Regular cardiac myocyte (primary cell): ENCODE results near the gene AIF1L. TPM values are rescaled to one million over a fixed set of nuclear protein-coding genes. Genes with fewer than 3 reads are reported as not detected.

ENCODE experiments used
- total RNA-seq: library from RNA; depleted of rRNA; stranded (reverse); fragments of >200 nt; gene quantifications from 2 replicates; pipeline ENCODE4 v1.2.3, GENCODE V29; 2014

Gene AIF1L
- total RNA-seq: 0.56 and 0.58 TPM in 2 replicates

DNA sequence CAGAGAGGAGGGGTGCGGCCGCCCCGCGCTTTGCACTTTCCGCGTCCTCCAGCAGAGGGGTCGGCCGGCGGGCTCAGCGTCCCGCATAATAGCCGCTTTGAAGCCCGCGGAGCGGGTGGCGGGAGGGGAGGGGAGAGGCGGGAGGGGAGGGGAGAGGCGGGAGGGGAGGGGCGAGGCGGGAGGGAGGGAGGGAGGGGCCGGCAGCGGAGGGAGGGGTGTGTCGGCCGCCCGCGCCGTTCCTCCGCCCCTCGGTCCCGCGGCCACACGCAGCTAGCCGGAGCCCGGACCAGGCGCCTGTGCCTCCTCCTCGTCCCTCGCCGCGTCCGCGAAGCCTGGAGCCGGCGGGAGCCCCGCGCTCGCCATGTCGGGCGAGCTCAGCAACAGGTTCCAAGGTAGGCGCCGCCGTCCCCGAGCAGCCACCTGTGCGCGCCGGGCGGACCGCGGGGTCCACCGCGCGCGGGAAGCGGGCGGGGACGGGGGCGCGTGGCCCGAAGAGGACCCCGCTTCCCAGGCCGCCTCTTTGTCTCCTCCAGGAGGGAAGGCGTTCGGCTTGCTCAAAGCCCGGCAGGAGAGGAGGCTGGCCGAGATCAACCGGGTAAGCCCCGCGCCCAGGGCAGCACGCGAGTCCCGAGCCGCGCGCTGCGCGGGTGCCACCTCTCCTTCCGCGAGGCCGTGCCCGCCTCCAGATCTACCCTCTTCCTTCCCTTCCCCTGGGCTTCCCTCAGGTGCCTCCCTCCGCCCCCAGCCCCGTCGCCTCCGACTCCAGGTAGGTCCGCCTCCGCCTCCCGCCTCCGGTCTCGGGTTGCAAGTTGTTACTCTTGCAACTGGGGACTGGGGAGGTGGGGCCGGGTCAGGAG is at the start of gene AIF1L:
AIF1L (plus strand) TSS at position 263 of the 857 bp plus-strand sequence; CDS start at position 362, 99 bp downstream.

DNA sequence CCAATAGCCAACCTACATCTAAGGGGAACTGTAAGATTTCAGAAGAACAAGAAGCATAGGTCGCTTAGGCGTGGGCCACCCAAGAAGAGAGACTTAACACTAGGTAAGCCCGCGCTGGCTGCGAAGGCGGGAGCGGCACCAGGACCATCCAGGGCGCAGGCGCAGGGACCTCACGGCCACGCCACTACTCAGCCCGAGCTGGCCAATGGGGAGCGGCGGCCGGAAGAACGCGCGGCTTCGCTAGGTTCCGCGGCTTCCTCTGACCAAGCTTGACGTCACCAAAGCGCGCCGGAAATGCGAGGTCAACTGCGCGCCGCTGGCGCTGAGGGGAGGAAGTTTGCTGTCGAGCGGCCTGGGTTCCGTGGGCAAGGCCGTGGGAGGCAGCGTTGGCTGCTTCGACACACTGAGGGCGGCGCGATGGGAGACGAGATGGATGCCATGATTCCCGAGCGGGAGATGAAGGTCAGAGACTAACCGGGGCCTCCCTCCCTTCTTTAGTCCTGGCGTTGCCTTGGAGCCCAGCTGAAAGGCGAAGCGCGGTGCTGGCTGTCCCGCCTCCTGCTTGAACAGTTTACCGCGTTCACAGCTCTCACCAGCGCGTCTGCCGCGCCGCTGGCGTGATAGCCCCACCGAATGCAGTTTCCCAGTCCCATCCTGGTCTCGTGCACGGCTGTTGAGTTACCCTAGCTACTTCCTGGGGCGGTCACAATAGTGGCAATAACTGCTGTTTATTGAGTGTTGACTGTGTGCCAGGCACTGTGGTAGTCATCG is 29.1 kb downstream of the AIF1L start, which contains the start of gene NUP214:
NUP214 (plus strand) TSS at position 299 of the 771 bp plus-strand sequence; CDS start at position 418, 119 bp downstream.

Other genes starting within 250 kb of the AIF1L start
- gene QRFP, start 199.7 kb upstream of the AIF1L start, total RNA-seq: not detected in 2 replicates
- gene FIBCD1, start 157.3 kb upstream of the AIF1L start, total RNA-seq: 3.3 and 3.4 TPM in 2 replicates
- under 0.01 TPM in 2 replicates for gene LAMC3, start 87.4 kb upstream of the AIF1L start, total RNA-seq
- 8.6 and 8.7 TPM in 2 replicates for gene NUP214, start 29.1 kb downstream of the AIF1L start, total RNA-seq
- gene FAM78A, start 180.0 kb downstream of the AIF1L start, total RNA-seq: 0.85 and 1.2 TPM in 2 replicates
- 16.9 and 19.4 TPM in 2 replicates for gene PLPP7, start 193.2 kb downstream of the AIF1L start, total RNA-seq